ENCODE results near the gene VPS13C. TPM values are rescaled to one million over a fixed set of nuclear protein-coding genes. Genes with fewer than 3 reads are reported as not detected.

VPS13C gene
- total and polyA plus RNA-seq, 2 experiments from 2014 or later: 10.2 to 20.5 TPM

GRCh38 chr15:61839546-61839945 is 220.7 kb downstream of the VPS13C start:
- Mint-ChIP-seq H3K4me1 (peaks cover 2% of the 10 kb centered on the region; the same call in 1 of the 3 replicates), H3K4me3 (no peak overlapping the region), H3K27ac (no peak overlapping the region), H3K27me3 (ENCODE audit: insufficient read depth, low read depth, poor library complexity) (peaks cover 7% of the 10 kb centered on the region), H3K36me3 (ENCODE audit: low read depth) (no peaks in the 10 kb centered on the region), H3K9me3 (no peaks in the 10 kb centered on the region)
- no peak overlapping the region for H3K27ac ChIP-seq (ENCODE audit: low read depth)
- H3F3A ChIP-seq (replicated peaks; ENCODE audit: low read depth): no peaks in the 10 kb centered on the region
- H3K4me3 ChIP-seq: no peak overlapping the region
- DNase-seq (ENCODE audit: low spot score) (no peak), ATAC-seq (no peak)
- TF ChIP-seq NANOG (IDR thresholded peaks at IDR 0.05; ENCODE audit: borderline replicate concordance): no peak
- TF ChIP-seq ETS1 (IDR thresholded peaks at IDR 0.05): no peak
- no peak for TF ChIP-seq CREB1 (CRISPR knock-in tag; IDR thresholded peaks at IDR 0.05; ENCODE audit: low read depth)
- TF ChIP-seq EZH2phosphoT487 (IDR thresholded peaks at IDR 0.05; ENCODE audit: unreplicated experiment): no peak
- no peak for TF ChIP-seq REST (IDR thresholded peaks at IDR 0.05; ENCODE audit: unreplicated experiment)
- no peak for TF ChIP-seq CTCF (conservative IDR thresholded peaks at IDR 0.05; ENCODE audit: low read depth in 2 of 2)
- TF ChIP-seq EZH2 (IDR thresholded peaks at IDR 0.05; ENCODE audit: low read depth, unreplicated experiment): no peak
- no peaks in the 10 kb centered on the region for H3K9me2 ChIP-seq (ENCODE audit: insufficient read depth)
- no peak overlapping the region for H3K4me2 ChIP-seq
- no peaks in the 10 kb centered on the region for H3K79me2 ChIP-seq (replicated peaks; ENCODE audit: insufficient read depth)
- H2AFZ ChIP-seq: peak overlapping the region; percentile 84
- H4K20me1 ChIP-seq (replicated peaks; ENCODE audit: insufficient read depth): no peaks in the 10 kb centered on the region
- H3K4me1 ChIP-seq (ENCODE audit: insufficient read depth): no peaks in the 10 kb centered on the region
- H3K36me3 ChIP-seq (ENCODE audit: insufficient read depth): no peaks in the 10 kb centered on the region
- H3K27me3 ChIP-seq (ENCODE audit: insufficient read depth): no peaks in the 10 kb centered on the region

GRCh38 chr15:61835496-61836106 is 224.6 kb downstream of the VPS13C start:
- Mint-ChIP-seq H3K9me3 (no peaks in the 10 kb centered on the region), H3K27me3 (ENCODE audit: insufficient read depth, low read depth, poor library complexity) (peaks cover 8% of the 10 kb centered on the region), H3K27ac (no peak overlapping the region), H3K4me3 (no peak overlapping the region), H3K36me3 (ENCODE audit: low read depth) (no peaks in the 10 kb centered on the region), H3K4me1 (peaks cover 8% of the 10 kb centered on the region)
- H3K4me2 ChIP-seq: no peak overlapping the region
- H3K36me3 ChIP-seq (ENCODE audit: insufficient read depth): no peaks in the 10 kb centered on the region
- H3K9me2 ChIP-seq (ENCODE audit: insufficient read depth): no peaks in the 10 kb centered on the region
- H3K27me3 ChIP-seq (ENCODE audit: insufficient read depth): no peaks in the 10 kb centered on the region
- H3K4me3 ChIP-seq: no peak overlapping the region
- ATAC-seq (peak; percentile 86), DNase-seq (ENCODE audit: low spot score) (peak; percentile 88)
- no peaks in the 10 kb centered on the region for H3F3A ChIP-seq (replicated peaks; ENCODE audit: low read depth)
- no peaks in the 10 kb centered on the region for H3K79me2 ChIP-seq (replicated peaks; ENCODE audit: insufficient read depth)
- no peaks in the 10 kb centered on the region for H4K20me1 ChIP-seq (replicated peaks; ENCODE audit: insufficient read depth)
- no peak overlapping the region for H3K27ac ChIP-seq (ENCODE audit: low read depth)
- H3K4me1 ChIP-seq (ENCODE audit: insufficient read depth): no peaks in the 10 kb centered on the region
- H2AFZ ChIP-seq: peak overlapping the region; percentile 96
- TF ChIP-seq NANOG (IDR thresholded peaks at IDR 0.05; ENCODE audit: borderline replicate concordance): no peak
- TF ChIP-seq ZNF331 (CRISPR knock-in tag; IDR thresholded peaks at IDR 0.05; ENCODE audit: low read depth): no peak
- peak; percentile 92 to 96 for TF ChIP-seq CTCF (conservative IDR thresholded peaks at IDR 0.05; ENCODE audit: low read depth in 2 of 2)

All from GM23338 (cell line).